ENCODE data around the gene UGT1A3.

Gene UGT1A3

DNA sequence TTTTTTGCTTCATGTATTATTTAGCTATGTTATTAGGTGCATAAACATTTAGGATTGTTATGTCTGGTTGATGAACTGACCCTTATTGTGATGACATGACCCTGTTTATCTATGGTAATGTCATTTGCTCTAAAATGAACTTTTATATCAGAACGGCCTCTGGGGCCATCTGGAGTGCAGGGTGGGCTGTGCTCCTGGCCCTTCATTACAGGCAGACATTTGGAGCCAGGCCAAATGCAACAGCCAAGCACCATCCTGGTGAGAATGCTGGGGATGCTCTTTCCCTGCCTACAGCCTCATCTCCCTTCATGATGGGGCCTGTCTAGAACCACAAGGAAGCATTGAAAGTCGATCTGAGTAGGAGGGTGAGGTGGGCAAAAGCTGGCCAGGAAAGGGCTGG is 87.5 kb downstream of the UGT1A3 start:
- no peak for DNase-seq
- ATAC-seq = no peak

DNA sequence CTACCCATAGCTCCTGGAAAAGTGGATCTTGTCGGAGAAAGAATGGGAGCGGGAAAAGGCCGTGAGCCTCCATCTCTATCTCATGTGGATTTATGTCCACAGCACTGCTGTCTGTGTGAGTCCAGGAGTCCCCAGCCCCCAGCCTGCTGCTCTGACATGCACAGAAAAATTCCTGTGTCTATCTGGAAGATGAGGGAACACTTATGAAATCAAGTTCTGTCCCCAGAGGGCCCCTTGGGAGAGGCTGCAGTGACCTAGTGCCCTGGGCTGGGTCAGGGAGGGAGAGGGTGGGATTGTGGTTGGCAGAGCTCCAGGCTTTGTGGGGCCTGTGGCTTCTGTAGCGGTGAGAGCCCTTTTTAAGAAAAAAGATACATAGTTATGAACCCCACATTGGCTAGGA is 87.9 kb downstream of the UGT1A3 start:
- ATAC-seq (no peak), DNase-seq (no peak)

DNA sequence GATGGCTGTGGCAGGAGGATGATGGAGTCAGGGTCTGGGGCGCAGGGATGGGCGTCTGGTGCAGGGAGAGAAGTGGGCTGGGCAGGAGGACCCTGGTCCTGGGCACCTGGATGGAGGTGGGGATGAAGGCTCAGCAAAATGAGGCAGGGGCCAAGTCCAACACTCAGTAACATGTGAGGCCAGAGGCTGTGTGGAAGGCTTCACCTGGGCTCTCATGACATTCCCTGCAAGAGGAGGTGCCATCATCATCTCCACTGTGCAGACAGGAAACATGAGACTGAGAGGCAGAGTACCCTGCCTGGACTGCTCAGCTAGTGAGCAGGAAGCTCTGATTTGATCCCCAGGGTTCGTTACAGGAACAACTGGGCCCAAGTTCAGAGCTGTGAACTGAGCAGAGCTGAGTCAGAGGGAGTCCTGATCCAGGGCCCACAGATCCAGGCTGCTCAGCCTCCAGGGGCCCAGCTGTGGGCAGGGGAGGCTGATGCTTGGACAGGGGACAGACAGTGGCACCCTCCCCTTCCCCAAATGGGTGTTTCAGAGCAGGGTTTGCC is 88.6 kb downstream of the UGT1A3 start:
- ATAC-seq = no peak
- DNase-seq = no peak

DNA sequence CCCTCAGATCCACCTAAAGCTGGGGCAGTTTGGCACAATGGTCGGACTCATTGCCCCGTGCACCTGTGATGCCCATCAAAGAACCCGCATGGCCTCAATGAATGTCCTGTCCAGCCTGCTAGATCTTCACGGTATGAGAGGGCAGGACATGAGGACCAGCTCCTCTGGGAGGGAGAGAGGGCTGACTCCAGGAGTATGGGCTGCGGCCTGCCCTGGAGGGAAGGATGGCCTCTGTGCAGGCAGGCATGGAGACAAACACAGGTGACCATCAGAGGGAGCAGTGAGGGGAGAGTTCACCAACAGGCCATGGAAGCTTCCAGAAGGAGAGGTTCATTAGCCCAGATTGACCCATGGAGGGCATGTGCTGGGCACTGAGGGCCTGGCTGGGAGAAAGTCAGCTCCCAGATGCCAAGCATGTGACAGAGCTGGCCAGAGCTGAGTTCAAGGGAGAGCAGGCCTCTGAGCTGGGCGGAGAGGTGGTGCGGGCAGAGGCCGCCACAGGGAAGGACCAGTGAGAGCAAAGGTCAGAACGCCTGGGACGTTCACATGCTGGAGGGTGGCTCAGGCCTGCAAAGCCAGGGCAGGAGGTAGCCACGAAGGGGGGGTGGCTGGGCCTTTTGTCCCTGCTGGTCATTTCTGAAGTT is 89.3 kb downstream of the UGT1A3 start:
- DNase-seq (no peak), ATAC-seq (no peak)

DNA sequence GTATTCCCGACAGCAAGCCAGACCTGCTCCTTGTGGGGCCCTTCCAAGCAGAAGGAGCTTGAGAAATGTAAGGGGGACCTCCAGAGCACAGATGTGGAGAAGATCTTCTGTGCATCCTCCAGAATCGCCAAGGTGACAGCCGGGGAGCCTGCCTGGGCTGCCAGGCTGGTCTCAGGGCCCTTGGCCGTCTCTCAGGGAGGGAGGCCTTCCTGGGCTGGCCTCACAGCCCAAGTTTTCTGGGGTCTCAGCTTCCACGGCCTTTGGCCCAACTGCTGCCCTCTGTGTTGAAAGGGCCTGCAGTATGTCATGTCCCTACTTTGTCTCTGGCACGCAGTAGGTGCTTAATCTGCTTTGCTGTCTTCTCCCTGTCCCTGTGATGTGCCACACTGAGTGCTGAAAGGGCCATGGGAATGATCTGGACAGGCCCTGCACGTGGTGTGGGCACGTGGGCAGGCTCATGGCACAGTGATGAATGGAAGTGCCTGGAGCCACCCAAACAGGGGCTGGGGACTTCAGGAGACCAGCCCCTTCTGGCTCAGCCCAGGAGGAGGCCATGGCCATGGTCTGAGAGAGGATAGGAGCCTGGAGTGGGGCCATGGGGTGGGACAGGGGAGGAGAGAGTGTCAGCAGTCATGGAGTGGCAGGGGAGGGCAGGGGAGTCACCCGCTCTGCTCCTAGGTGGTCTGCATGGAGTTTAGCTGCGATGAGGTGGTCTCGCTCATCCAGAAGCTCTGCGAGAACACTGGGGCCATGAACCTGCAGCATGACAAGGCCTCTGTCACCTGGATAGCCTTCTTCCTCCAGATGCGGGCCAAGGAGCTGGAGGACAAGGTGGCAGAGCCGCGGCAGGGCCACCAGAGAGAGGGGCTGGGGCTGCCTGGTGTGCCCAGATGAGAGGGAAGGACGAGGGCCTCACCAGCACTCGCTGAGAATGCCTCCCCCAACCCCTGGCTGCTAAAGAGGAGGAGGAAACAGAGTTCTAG is 90.1 kb downstream of the UGT1A3 start:
- no peak for DNase-seq
- ATAC-seq = no peak

DNA sequence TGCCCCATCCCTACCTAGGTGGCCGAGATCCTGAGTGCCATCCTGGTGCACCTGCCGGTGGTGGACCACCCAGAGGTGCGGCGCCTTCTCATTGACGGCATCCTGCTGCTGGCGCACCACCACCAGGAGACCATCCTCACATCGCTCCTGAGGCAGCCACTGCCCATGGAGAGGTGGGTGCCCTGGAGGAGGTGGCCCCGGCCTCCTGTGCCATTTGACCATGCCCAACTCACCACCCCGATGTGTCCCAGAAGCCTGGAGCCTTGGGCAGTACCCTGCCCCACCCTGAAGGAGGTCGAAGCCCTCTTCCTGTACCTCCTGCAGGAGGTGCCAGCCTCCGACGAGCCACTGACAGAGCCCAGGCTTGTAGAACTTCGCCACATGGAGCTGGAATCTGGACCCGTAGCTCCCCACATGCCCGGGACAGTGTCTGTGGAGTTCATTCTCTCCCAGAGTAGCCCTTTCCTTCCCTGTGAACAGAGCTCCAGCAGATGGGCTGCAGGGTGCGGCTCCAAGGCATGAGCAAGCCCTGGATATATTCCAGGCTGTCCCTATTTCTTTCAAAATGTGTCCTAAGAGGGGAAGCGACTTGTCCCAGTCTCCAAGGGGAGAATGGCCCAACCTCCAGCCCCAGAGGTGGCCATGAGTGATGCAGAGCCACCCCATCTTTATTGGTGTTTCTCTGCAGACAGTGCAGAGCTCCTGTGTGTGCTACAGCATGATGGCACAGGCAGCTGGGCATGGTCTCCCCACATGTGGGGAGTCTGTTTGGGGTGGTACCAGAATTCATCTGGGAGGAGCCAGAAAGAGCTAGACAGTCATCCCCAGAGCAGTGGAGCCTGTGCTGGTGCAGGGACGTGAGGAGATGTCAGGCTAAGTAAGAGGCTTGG is 91.3 kb downstream of the UGT1A3 start:
- DNase-seq = no peak
- no peak for ATAC-seq

DNA sequence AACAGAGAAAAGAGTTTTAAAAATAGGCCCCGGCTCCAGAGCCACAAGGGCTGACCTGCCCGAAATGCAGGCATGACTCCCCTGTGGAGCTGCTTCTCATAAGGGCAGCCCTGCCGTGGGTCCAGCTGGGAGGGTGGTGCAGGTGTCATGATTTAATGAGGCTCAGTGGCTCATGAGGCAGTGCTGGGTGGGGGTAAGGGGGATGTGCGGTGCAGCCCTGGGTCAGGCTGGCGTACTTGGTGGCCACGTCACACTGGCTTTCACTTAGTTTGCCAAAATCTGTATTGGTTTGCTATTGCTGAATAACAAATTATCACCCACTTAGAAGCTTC is 91.9 kb downstream of the UGT1A3 start:
- no peak for DNase-seq
- ATAC-seq = no peak

DNA sequence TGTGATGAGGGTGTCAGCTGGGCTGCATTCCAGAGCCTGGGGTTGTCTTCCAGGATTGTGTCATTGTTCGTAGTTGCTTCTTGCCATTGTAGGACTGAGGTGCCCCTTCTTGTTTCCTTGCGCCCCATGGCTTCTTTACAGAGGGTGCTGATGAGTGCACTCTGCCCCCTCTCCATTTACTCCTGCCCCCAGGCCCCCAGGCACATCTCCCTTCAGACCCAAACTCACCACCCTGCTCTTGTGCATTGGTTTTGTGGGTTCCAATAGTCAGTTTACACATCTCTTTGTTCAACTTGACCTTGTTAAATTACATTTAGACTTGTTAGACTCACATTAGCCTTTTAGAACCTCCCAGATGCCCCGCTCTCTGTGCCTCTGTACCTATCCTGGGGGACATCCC is 92.4 kb downstream of the UGT1A3 start:
- ATAC-seq (no peak), DNase-seq (no peak)

DNA sequence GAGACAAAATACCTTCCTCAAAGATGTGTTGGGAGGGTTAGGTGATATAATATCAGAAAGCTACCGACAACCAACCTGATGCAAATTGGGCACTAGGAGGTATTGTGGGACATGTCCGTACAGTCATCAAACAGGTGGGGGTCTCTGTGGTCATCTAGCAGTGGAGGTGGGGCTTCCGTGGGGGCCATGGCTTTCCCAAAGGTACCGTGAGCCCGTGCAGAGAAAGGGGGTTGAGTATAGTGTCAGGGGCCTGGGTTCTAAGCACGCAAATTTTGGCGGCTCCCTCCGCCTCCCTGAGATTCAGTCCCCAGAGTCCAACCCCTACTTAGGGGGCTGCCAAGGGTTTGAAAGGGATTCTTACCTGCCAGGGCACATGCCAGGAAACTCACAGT is 92.9 kb downstream of the UGT1A3 start:
- no peak for DNase-seq
- no peak for ATAC-seq

DNA sequence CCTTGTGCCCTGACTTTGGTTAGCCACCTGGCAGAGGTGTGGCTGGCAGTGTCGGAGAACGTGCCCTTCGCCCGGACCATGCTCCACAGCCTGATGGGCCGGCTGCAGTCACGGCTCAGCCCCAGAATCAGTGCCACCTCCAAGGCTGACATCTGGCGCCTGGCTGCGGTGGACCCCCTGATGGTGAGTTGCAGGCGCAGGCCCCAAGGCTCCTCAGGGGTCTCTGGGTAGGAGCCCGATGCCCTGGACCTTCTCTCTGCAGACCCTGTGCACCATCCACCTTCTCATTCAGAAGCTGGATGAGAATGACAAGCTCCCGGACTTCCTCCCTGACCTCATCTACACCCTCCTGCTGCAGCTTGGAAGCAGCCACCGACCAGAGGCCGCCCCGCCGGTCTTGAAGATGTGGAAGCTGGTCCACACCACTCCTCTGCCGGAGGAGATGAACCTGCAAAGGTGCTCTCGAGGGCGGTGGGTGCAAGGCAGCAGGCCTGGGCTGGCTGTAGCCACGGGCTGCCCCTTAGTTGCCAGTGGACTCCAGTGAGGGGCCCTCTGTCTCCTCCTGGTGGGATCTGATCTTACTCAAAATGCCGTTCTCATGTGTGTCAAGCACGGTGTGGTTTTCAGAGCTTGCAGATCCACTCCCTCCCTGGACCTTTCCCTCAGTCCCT is 93.4 kb downstream of the UGT1A3 start:
- DNase-seq (no peak), ATAC-seq (no peak)
